Middle frontal gyrus (tissue), 1 donor: ENCODE results near the gene LDLRAD1.
"Not testable (repeated sequence)": the region's sequence is repeated elsewhere in the genome, so short reads cannot be mapped to it uniquely, and the experiment has no call there.

Source experiments
- DNase-seq: peaks from one replicate; pipeline ENCODE4 v3.0.0-alpha.2; 2015; ENCODE audit warnings: low spot score; ENCODE audit errors: extremely low spot score

Gene LDLRAD1

DNA sequence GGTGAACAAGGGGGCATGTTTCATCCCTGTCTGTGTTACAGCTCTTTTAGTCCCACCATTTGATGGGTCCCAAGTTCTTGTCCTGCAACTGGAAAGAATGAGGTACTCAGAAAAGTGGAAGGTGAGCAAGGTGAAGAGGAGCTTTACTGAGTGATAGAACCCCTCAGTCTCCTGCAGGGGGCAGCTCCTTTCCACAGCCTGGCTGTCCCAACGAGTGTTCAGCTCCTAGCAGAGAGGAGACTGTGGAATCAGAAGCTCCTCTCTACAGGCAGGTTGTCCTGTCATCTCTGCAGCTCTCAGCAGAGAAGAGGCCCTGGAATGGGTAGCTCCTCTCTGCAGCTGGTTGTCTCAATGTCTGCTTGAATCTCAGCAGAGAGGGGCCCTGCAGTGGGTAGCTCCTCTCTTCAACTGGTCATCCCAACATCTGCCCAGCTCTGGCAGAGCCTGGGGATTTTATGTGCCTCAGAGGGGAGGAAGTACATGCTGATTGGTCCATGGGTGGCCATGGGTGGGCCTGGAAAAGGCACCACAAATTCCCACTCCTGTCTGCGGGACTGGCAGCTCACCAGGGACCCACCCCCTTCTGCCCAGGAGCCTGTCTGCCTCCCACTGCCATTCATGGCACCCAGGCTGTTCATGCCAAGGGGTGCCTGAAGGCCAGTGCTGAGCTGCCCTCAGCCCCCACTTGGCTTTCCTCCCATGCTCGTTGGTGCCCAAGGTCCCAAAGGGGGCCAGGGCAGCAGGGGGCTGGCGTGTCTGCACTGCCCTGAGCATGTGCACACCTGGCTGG is 25.7 kb downstream of the LDLRAD1 start:
- DNase-seq: no peak

DNA sequence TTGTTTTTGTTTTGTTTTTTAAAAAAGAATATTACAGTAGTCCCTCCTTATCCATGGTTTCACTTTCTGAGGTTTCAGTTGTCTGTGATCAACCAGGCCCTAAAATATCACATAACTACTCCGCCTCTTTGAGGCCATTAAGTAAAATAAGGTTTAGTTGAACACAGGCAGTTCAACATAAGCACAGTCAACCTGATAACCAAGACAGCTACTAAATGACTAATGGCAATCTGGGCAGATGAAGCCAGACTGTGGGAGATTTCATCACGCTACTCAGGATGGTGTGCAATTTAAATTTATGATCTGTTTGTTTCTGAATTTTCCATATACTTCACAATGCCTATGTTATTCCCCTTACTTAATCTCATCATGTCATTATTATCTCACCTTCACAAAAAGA is 30.1 kb downstream of the LDLRAD1 start:
- DNase-seq: no peak

DNA sequence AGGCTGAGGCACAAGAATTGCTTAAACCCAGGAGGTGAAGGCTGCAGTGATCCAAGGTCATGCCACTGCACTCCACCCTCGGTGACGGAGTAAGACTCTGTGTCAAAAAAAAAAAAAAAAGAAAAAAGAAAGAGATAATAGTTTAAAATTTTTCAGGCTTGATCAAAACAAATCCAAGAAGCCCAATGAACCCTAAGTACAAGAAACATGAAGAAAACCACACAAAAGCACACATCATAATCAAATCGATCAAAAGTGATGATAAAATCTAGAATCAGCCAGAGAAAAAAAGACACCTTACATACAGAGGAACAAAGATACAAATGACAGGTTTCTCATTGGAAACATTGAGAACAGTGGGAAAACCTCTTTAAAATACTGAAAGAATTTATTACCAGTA is 31.5 kb downstream of the LDLRAD1 start:
- DNase-seq: no peak

DNA sequence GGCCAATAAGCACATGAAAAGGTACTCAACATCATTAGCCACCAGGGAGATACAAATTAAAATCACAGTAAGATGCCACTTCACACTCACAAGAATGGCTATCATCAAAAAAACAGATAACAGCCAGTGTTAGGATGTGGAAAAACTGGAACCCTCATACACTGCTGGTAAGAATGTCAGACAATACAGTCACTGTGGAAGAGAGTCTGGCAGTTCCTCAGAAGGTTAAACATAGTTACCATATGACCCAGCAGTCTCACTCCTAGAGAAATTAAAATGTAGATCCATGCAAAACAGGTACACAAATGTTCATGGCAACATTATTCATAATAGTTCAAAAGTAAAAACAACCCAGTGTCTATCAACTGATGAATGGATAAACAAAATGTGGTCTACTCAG is 33.3 kb downstream of the LDLRAD1 start:
- no peak for DNase-seq

DNA sequence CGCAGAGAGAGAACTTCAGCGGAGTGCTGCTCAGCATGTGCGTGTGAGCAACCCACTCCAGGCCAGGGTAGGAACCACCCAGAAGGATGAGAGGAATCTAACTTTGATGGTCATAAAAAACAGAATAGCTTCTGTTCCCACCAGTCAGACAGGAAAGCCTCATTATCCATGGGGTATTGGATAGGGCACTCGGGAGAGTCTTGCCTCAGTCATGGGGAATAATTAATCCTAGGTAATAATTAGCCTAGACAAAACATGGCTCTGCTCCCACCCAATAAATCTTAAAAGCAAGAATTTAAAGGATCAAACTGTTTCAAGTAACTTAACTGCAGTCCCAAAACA is 35.3 kb downstream of the LDLRAD1 start:
- DNase-seq: no peak

DNA sequence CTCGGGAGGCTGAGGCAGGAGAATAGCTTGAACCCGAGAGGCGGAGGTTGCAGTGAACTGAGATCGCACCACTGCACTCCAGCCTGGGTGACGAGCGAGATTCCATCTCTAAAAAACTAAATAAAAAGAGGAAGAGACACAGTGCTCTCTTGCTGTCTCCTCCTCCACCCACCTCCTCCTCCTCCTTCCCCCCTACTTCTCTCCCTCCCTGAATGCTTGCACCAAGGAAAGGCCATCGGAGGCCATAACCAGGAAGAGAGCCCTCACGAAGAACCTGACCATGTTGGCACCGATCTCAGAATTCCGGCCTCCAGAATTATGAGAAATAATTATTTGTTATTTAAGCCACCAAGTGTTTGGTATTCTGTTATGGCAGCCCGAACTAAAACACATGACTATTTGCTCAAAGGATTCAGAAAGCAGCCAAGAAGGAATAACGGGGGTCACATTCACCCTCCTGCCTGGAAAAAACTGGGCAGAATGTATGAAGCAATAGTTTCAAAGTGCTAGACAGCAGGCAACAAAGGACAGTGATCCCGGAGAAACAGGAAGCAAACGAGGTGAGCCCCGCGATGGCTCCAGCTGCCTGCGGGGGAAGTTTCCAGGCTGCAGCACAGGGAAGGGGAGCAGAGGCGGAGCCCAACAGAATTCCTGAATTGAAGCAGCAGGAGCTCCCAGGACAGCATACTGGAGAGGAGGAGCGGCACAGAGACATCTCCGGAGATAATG is 35.8 kb downstream of the LDLRAD1 start:
- no peak for DNase-seq

DNA sequence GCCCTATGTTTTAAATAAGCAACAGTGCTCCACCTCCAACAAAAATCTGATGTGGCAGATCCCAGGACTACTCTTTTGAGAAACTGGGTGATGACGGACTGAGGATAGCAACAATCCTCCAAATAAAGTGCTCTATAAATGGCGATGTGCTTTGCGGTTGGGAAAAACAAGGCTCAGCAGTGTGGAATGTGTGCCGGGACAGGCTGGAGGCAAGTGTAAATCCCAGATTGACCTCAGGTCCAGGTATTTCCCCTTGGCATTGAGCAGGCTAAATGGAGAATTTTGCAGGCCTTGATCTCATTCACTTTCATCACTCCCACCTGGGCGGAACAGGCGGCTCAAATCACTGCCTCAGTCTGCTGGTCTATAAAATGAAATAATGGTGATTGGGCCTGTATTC is 36.8 kb downstream of the LDLRAD1 start:
- DNase-seq: no peak

DNA sequence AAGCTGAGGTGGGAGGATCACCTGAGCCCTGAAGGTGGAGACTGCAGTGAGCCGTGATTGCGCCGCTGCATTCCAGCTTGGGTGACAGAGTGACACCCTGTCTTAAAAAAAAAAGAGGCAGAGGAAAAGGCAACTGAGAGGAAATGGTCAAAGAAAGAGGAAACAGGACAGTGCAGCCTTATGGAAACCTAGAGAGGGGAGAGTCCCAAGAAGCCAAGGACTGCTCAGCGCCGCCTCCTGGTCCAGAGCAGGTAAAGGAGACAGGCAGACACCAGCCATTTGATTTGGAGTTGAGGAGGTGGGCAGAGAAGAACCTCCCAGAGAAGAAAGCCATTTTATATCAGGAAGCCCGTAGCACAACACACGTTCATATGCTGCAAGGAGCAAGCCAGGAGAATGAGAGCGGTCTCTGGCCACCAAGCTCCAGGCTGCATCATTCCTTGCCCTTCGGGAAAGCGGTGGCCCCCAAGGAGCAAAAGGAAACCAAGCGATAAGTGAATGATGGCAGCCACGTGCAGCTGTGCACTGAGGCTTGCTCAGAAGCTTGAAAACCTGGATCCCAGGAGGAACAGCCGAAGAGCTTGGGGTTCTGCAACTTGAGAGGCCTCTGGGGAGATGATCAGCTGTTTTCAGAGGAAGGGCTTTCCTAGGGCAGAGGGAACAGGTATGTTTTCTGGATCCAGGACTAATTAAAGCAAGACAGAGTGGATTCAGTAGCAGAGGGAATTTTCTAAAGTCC is 38.1 kb downstream of the LDLRAD1 start:
- no peak for DNase-seq

DNA sequence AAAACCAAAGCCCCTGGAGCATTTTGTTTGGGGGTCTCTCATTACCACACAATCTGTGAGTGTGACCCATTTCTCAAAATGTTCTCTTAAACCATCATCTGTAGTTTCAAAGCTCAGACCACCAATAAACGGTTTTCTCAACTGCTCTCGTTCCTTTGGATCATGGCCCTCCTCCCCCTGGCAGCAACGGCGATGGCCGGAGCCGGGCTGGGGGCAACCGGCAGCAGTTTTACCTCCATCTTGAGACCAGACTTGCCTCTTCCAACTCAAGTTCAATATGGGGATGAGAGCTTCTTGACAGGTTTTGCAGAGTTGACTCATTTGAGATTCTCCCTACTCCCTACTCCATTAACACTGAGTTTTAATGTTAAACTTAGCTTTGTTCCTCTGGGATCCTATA is 42.1 kb downstream of the LDLRAD1 start:
- DNase-seq: no peak

DNA sequence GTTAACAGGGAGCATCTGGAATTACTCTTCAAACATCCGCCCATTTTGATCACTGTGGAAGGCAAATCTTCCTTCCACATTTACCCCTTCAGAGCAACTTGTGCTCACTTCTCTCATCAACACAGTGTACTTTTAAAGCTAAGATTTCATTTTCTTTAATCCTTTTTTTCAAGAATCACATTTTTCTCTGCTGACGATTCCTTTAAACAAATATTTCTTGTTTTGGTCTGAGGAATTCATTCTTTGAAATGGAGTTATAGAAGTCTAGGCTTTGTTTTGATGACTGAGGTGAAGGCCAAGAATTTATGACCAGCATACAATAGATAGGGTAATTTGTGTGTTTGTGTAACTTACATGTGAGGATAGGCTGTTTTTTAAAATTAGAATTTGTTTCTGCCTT is 46.3 kb downstream of the LDLRAD1 start:
- no peak for DNase-seq

DNA sequence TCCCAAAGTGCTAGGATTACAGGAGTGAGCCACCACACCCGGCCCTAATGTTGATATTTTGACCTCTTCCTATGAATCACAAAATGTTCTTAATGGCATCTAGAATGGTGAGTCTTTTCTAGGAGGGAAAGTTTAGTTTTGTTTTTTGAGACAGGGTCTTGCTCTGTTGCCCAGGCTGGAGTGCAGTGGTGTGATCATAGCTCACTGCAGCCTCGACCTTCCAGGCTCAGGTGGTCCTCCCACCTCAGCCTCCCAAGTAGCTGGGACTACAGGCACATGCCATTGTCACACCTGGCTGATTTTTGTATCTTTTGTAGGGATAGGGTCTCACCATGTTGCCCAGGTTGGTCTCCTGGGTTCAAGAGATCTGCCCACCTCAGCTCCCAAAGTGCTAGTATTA is 48.7 kb downstream of the LDLRAD1 start:
- not testable (repeated sequence) for DNase-seq

- DNase-seq: no peak
These were observed 49.9 kb downstream of the LDLRAD1 start for GRCh38 chr1:53968125-53968513.

- DNase-seq: no peak
These were observed 50.4 kb downstream of the LDLRAD1 start for GRCh38 chr1:53967409-53968124.

DNA sequence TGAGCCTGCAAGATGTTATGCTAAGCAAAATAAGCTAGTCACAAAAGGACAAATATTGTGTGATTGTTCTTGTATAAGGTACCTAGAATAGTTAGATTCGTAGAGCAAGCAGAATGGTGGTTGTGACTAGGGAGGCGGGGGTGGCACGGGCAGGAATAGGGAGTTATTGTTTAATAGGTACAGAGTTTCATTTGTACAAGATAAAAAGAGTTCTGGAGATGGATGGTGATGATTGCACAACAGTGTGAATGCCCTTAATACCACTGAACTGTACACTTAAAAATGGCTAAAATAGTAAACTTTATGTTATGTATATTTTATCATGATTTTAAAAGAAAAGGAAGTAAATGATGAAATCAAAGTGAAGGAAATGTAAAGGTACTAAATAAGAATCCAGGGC is 51.2 kb downstream of the LDLRAD1 start:
- DNase-seq: no peak

DNA sequence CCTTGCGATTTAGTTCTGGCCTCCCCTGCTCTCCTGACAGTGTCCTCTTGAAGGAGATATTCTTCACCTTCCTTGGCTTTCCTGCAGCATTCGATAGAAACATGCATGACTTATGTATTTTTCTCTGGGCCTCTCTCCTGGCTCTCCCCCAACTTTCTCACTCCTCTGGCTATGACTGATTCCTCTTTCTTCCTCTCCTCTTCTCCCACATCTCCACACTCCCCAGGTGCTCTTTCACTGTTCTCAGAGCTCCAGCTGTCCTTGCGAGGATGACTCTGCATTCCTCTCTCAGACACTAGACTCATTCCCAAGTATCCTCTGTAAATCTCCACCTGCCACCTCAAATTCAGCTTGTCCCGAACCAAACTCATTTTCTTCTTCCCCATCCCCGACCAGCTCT is 53.9 kb downstream of the LDLRAD1 start:
- DNase-seq: no peak

DNA sequence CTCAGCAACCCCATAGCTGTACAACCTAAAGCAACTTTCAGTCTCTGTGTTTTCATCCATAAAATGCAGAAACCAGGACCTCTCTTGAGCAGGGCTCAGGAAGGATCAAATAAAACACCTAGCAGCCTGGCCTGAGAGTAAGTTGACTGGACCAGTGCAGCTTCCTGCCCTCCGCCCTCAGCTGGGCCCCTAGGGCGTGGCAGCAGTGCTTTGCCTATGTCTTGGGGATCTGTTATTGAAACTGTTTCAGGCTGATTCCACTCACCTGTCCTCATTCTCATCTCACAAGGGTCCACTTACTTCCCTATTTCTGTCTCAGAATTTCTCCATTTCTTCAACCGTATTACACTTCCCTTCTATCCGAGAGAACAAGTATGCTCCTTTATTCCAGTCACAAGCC is 54.5 kb downstream of the LDLRAD1 start:
- no peak for DNase-seq

DNA sequence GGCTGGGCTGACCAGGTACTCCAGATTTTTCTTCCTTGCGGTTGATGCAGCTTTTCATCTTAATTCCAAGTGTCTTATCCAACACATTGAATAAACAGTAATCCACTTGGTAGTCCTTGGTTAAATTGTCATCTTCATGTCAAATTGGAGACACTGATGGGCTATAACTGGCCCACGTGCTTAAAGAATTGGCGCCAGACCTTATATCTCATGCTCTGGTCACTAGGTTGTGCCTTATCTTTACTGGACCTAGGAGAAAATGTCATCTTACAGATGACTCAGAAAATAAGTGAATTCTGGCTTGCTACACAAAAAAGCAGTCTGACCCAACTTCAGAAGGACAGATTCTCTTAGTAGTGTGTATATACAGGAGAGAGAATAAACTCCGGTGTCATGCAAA is 55.6 kb downstream of the LDLRAD1 start:
- no peak for DNase-seq

GRCh38 chr1:53959664-53960250 is 58.2 kb downstream of the LDLRAD1 start:
- DNase-seq: no peak
